ENCODE results near the gene RALY.

GRCh38 chr20:34131491-34131890, 137.8 kb downstream of the RALY start:
- no peak for TF ChIP-seq CTCF (IDR thresholded peaks at IDR 0.05)
- no peak for TF ChIP-seq POLR2A (IDR thresholded peaks at IDR 0.05)

Data from body of pancreas (tissue), 4 donors.